ENCODE results near the gene PERM1.

PERM1 gene

GRCh38 chr1:963301-963651 lies 18.6 kb downstream of the PERM1 start:
- Histone ChIP-seq H3K4me1 (ENCODE audit: control insufficient read depth, low read depth, low read length) (no peaks in the 10 kb centered on the region), H3K9ac (ENCODE audit: low read length) (no peak overlapping the region), H3K4me3 (ENCODE audit: low read length) (no peak overlapping the region), H3K27ac (ENCODE audit: low read length) (no peak overlapping the region), H3K36me3 (ENCODE audit: control insufficient read depth, low read depth, low read length) (peaks cover 4% of the 10 kb centered on the region), H3K27me3 (ENCODE audit: control insufficient read depth, insufficient read depth, low read length) (peaks cover 51% of the 10 kb centered on the region), H3K9me3 (ENCODE audit: control insufficient read depth, low read depth, low read length) (no peaks in the 10 kb centered on the region)

- Histone ChIP-seq H3K36me3 (ENCODE audit: control insufficient read depth, low read depth, low read length) (peaks cover 4% of the 10 kb centered on the region), H3K27me3 (ENCODE audit: control insufficient read depth, insufficient read depth, low read length) (peaks cover 44% of the 10 kb centered on the region), H3K4me1 (ENCODE audit: control insufficient read depth, low read depth, low read length) (no peaks in the 10 kb centered on the region), H3K4me3 (ENCODE audit: low read length) (no peak overlapping the region), H3K9me3 (ENCODE audit: control insufficient read depth, low read depth, low read length) (no peaks in the 10 kb centered on the region), H3K9ac (ENCODE audit: low read length) (no peak overlapping the region), H3K27ac (ENCODE audit: low read length) (no peak overlapping the region)
Observed at GRCh38 chr1:962381-963300, 19.3 kb downstream of the PERM1 start.

- no peaks in the 10 kb centered on the region for H3K9me3 ChIP-seq (ENCODE audit: control insufficient read depth, low read depth, low read length)
- peaks cover 30% of the 10 kb centered on the region for H3K27me3 ChIP-seq (ENCODE audit: control insufficient read depth, insufficient read depth, low read length)
- no peak overlapping the region for H3K9ac ChIP-seq (ENCODE audit: low read length)
- H3K36me3 ChIP-seq (ENCODE audit: control insufficient read depth, low read depth, low read length), result peaks cover 7% of the 10 kb centered on the region
- no peaks in the 10 kb centered on the region for H3K4me1 ChIP-seq (ENCODE audit: control insufficient read depth, low read depth, low read length)
- peak overlapping the region; percentile 44 for H3K4me3 ChIP-seq (ENCODE audit: low read length)
- H3K27ac ChIP-seq (ENCODE audit: low read length), result no peak overlapping the region
Observed at GRCh38 chr1:961132-961669, 20.7 kb downstream of the PERM1 start.

GRCh38 chr1:960363-961131 lies 21.3 kb downstream of the PERM1 start, which contains the start of gene KLHL17:
KLHL17 (plus strand) TSS chr1:960584; CDS start chr1:960694, 110 bp downstream.
- peak within 1 kb of the TSS; percentile 44 for H3K4me3 ChIP-seq (ENCODE audit: low read length)
- no peak within 1 kb of the TSS for H3K27ac ChIP-seq (ENCODE audit: low read length)
- H3K36me3 ChIP-seq (ENCODE audit: control insufficient read depth, low read depth, low read length), result peaks cover 14% of the 10 kb centered on the region
- no peak within 1 kb of the TSS for H3K9ac ChIP-seq (ENCODE audit: low read length)
- H3K9me3 ChIP-seq (ENCODE audit: control insufficient read depth, low read depth, low read length), result no peaks in the 10 kb centered on the region
- no peaks in the 10 kb centered on the region for H3K4me1 ChIP-seq (ENCODE audit: control insufficient read depth, low read depth, low read length)
- H3K27me3 ChIP-seq (ENCODE audit: control insufficient read depth, insufficient read depth, low read length), result peaks cover 24% of the 10 kb centered on the region

- H3K27me3 ChIP-seq (ENCODE audit: control insufficient read depth, insufficient read depth, low read length), result peaks cover 20% of the 10 kb centered on the region
- peaks cover 21% of the 10 kb centered on the region for H3K36me3 ChIP-seq (ENCODE audit: control insufficient read depth, low read depth, low read length)
- no peak overlapping the region for H3K9ac ChIP-seq (ENCODE audit: low read length)
- peak overlapping the region; percentile 44 for H3K4me3 ChIP-seq (ENCODE audit: low read length)
- no peaks in the 10 kb centered on the region for H3K9me3 ChIP-seq (ENCODE audit: control insufficient read depth, low read depth, low read length)
- no peak overlapping the region for H3K27ac ChIP-seq (ENCODE audit: low read length)
- H3K4me1 ChIP-seq (ENCODE audit: control insufficient read depth, low read depth, low read length), result no peaks in the 10 kb centered on the region
Observed at GRCh38 chr1:959731-960362, 22.0 kb downstream of the PERM1 start.

- H3K9ac ChIP-seq (ENCODE audit: low read length), result peak within 1 kb of the TSS; percentile 86
- peak within 1 kb of the TSS; percentile 99 for H3K4me3 ChIP-seq (ENCODE audit: low read length)
- H3K36me3 ChIP-seq (ENCODE audit: control insufficient read depth, low read depth, low read length), result peaks cover 28% of the 10 kb centered on the region
- no peaks in the 10 kb centered on the region for H3K4me1 ChIP-seq (ENCODE audit: control insufficient read depth, low read depth, low read length)
- no peaks in the 10 kb centered on the region for H3K9me3 ChIP-seq (ENCODE audit: control insufficient read depth, low read depth, low read length)
- H3K27ac ChIP-seq (ENCODE audit: low read length), result no peak within 1 kb of the TSS
- H3K27me3 ChIP-seq (ENCODE audit: control insufficient read depth, insufficient read depth, low read length), result peaks cover 20% of the 10 kb centered on the region
Observed at GRCh38 chr1:958823-959730, 22.8 kb downstream of the PERM1 start, which contains the start of gene NOC2L. NOC2L (minus strand) TSS chr1:959256; CDS start chr1:959240, 16 bp downstream.

GRCh38 chr1:956636-957035 lies 25.3 kb downstream of the PERM1 start:
- Histone ChIP-seq H3K4me1 (ENCODE audit: control insufficient read depth, low read depth, low read length) (no peaks in the 10 kb centered on the region), H3K9me3 (ENCODE audit: control insufficient read depth, low read depth, low read length) (no peaks in the 10 kb centered on the region), H3K36me3 (ENCODE audit: control insufficient read depth, low read depth, low read length) (peaks cover 45% of the 10 kb centered on the region), H3K4me3 (ENCODE audit: low read length) (no peak overlapping the region), H3K27me3 (ENCODE audit: control insufficient read depth, insufficient read depth, low read length) (peaks cover 18% of the 10 kb centered on the region), H3K27ac (ENCODE audit: low read length) (no peak overlapping the region), H3K9ac (ENCODE audit: low read length) (no peak overlapping the region)

GRCh38 chr1:955474-955873 lies 26.4 kb downstream of the PERM1 start:
- Histone ChIP-seq H3K4me1 (ENCODE audit: control insufficient read depth, low read depth, low read length) (no peaks in the 10 kb centered on the region), H3K9me3 (ENCODE audit: control insufficient read depth, low read depth, low read length) (no peaks in the 10 kb centered on the region), H3K36me3 (ENCODE audit: control insufficient read depth, low read depth, low read length) (peaks cover 49% of the 10 kb centered on the region), H3K4me3 (ENCODE audit: low read length) (no peak overlapping the region), H3K9ac (ENCODE audit: low read length) (no peak overlapping the region), H3K27ac (ENCODE audit: low read length) (no peak overlapping the region), H3K27me3 (ENCODE audit: control insufficient read depth, insufficient read depth, low read length) (peaks cover 12% of the 10 kb centered on the region)

- Histone ChIP-seq H3K4me1 (ENCODE audit: control insufficient read depth, low read depth, low read length) (no peaks in the 10 kb centered on the region), H3K9me3 (ENCODE audit: control insufficient read depth, low read depth, low read length) (no peaks in the 10 kb centered on the region), H3K27me3 (ENCODE audit: control insufficient read depth, insufficient read depth, low read length) (peaks cover 8% of the 10 kb centered on the region), H3K36me3 (ENCODE audit: control insufficient read depth, low read depth, low read length) (peaks cover 54% of the 10 kb centered on the region), H3K27ac (ENCODE audit: low read length) (no peak overlapping the region), H3K9ac (ENCODE audit: low read length) (no peak overlapping the region), H3K4me3 (ENCODE audit: low read length) (no peak overlapping the region)
Observed at GRCh38 chr1:954927-955326, 27.0 kb downstream of the PERM1 start.

- Histone ChIP-seq H3K9me3 (ENCODE audit: control insufficient read depth, low read depth, low read length) (no peaks in the 10 kb centered on the region), H3K36me3 (ENCODE audit: control insufficient read depth, low read depth, low read length) (peaks cover 65% of the 10 kb centered on the region), H3K4me1 (ENCODE audit: control insufficient read depth, low read depth, low read length) (no peaks in the 10 kb centered on the region), H3K4me3 (ENCODE audit: low read length) (no peak overlapping the region), H3K9ac (ENCODE audit: low read length) (no peak overlapping the region), H3K27me3 (ENCODE audit: control insufficient read depth, insufficient read depth, low read length) (no peaks in the 10 kb centered on the region), H3K27ac (ENCODE audit: low read length) (no peak overlapping the region)
Observed at GRCh38 chr1:953524-954320, 28.2 kb downstream of the PERM1 start.

Measured in iPS-18a (cell line).